GM21576 (cell line): Measurements from ENCODE around the gene MACROH2A2.
A peak's percentile ranks its signal among the peaks of the same experiment; 100 is the strongest.

ENCODE experiments used
- ATAC-seq: cut with Tn5 transposase; IDR thresholded peaks from one replicate; pipeline ENCODE4 v1.9.1; 2021; ENCODE audit warnings: mild to moderate bottlenecking, moderate library complexity; ENCODE audit not compliant: unreplicated experiment

MACROH2A2 gene

GRCh38 chr10:70125918-70126552 lies 73.4 kb downstream of the MACROH2A2 start:
- no peak for ATAC-seq

- ATAC-seq = no peak
Observed at GRCh38 chr10:70126700-70127395, 74.2 kb downstream of the MACROH2A2 start.

GRCh38 chr10:70130878-70131559 lies 78.4 kb downstream of the MACROH2A2 start:
- ATAC-seq = no peak

GRCh38 chr10:70131560-70131937 lies 78.9 kb downstream of the MACROH2A2 start:
- no peak for ATAC-seq

- ATAC-seq = peak; percentile 68
Observed at GRCh38 chr10:70132098-70133029, 79.7 kb downstream of the MACROH2A2 start, which contains the start of gene AIFM2. AIFM2 (minus strand) TSS chr10:70132825; CDS start chr10:70124084, 8,741 bp downstream.

DNA sequence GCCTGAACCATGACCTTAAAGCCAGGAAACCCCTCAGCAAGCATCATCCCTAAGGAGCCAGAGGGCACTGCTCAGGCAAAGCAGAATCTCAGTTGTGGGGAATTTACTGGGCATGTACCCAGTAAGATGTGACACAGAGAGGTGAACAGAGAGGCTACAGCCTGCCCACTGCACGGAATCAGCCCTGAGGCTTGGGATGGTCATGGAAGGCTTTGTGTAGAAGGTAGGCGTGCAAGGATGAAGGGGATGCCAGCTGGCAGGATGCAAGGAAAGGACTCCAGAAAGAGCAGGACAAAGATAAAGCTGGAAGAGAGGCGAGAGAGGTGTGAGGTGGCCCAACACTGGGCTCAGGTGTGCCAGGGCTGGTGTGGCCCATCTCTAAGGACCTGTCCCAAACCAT lies 82.4 kb downstream of the MACROH2A2 start:
- no peak for ATAC-seq

GRCh38 chr10:70135684-70136083 lies 83.0 kb downstream of the MACROH2A2 start:
- no peak for ATAC-seq

- ATAC-seq = no peak
Observed at GRCh38 chr10:70137135-70137534, 84.5 kb downstream of the MACROH2A2 start.

- no peak for ATAC-seq
Observed at GRCh38 chr10:70137927-70138883, 85.6 kb downstream of the MACROH2A2 start.

DNA sequence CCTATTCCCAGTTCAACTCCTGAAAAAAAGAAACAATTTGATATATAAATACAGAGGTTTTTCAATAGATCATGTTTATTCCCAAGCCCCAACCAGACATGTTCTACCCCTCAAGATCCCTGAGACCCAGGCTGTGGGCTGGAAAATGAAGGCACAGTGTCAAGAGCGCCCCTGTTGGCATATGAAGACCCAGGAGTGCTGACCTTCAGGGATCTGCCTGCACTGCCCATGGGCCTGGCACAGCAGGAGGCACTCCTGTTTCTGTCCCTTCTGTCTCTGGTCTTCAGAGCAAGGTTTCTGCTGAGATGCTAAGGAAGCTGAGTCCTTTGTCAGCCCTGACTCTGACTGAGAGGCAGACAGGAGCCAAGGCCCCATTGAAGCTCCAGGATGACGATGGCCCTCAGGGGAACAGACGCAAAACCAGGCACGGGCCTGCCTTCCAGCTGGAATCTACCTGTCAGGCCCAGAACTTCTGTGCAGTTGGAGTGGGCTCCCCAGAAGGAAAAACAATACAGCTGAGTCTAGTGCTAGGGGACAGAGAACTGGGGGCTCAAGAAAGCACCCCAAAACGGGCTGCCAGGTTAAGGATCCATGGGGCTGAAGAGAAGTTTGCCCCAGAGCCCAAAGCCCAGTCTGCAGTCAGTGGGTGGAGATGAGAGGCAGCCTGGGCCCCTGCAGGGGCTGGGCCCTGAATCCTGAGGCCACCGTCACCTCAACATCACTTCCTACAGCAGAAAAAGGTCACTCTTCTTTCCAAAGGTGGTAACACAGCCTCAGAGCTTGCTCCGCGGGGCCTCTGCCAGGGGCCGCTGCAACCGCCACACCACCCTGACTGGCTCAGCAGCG lies 86.7 kb downstream of the MACROH2A2 start:
- no peak for ATAC-seq

DNA sequence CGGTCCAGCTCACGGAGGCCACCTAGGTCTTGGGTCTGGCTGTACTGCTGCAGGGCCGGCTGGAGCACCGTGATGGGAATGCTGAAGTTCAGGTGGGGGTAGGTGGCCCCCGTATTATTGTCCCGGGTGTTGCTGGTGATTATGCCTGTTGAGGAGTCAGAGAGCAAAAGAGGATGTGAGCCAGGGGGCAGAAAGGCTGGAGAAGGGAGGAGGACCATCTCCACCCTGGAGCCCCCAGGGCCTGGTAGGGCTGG lies 87.3 kb downstream of the MACROH2A2 start:
- ATAC-seq = no peak

- ATAC-seq = no peak
Observed at GRCh38 chr10:70140297-70140696, 87.7 kb downstream of the MACROH2A2 start.

- no peak for ATAC-seq
Observed at GRCh38 chr10:70142555-70142954, 89.9 kb downstream of the MACROH2A2 start.

- ATAC-seq = no peak
Observed at GRCh38 chr10:70144372-70145110, 91.9 kb downstream of the MACROH2A2 start.

DNA sequence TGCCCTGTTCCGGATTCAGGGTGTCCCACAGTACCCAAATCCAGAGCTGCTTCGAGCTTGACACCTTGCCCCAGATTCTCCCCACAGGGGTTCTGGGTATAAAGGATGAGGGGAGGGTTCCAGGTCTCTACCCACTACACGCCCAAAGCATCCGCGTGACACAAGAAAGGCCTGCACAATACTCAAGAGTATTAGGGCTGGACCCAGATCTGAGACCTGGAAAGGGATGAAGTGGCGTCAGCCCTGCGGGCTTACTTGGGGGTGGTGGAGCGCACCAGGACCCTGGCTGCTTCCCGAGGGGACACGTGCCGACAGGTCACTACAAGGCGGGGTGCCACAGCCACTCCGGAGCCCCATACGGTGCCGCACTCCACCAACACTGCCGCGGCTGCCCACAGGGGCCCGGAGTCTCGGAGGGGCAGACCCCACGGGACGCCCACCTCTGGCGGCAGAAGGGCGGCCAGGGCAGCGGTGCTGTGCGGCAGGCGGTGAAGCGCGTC lies 92.6 kb downstream of the MACROH2A2 start:
- ATAC-seq = no peak

DNA sequence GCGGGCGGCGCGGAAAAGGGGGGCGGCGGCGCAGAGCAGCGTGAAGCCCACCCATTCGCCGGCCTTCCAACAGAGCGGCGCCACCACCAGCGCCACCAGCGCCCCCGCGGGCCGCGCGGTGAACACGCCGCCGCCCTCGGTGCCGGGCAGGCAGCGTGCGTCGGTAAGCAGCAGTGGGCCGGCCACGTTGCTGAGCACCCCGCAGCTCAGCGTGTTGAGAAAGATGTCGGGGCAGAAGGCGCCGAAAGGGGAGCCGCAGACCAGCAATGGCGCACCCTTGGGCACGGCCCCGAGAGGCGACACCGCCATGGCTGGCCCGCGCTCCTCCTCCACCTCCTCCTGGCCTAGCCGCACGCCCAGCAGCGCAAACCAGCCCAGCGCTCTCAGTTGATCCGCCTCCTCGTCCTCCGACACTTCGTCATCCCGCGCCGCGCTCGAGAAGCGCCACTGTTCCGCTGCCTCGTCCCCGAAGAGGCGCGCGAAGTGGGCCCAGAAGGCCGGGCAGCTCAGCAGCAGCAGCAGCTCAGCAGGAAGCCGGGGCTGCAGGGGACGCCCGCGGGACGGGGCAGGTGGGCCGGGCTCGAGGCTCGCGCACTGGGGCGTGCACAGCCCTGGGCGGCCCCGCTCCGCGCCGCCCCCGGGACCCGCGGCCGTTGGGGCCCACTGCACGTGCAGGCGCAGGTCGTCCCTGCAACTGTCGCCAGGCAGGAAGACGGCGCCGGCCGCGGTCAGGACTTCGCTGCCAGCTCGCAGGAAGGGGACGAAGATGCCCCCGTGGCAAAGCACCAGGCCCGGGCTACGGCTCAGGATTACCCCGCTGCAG lies 93.2 kb downstream of the MACROH2A2 start:
- peak; percentile 41 for ATAC-seq

- ATAC-seq = peak; percentile 89
Observed at GRCh38 chr10:70146489-70147258, 94.0 kb downstream of the MACROH2A2 start, which contains the start of gene TYSND1. TYSND1 (minus strand) TSS chr10:70146700; CDS start chr10:70146586, 114 bp downstream.
